A673 (cell line): ENCODE measurements around the gene LMBR1.

Experiments
- CTCF ChIP-seq: fragments of 300-800, 200-600 bp; sonication (generic); conservative IDR thresholded peaks from 2 replicates; pipeline ENCODE4 v1.5.1; 2017; ENCODE audit warnings: low read depth, mild to moderate bottlenecking, antibody characterized with exemption, low read length, moderate library complexity, mixed read lengths
- EZH2 ChIP-seq: fragments of 200-600 bp; sonication (generic); IDR thresholded peaks from 2 replicates; pipeline ENCODE4 v1.6.1; 2017; ENCODE audit warnings: borderline replicate concordance, low read depth, mild to moderate bottlenecking, mixed read lengths, antibody characterized with exemption, low read length; ENCODE audit not compliant: poor library complexity, severe bottlenecking

GRCh38 chr7:156656598-156656997, 236.4 kb downstream of the LMBR1 start:
- TF ChIP-seq CTCF = no peak
- no peak for TF ChIP-seq EZH2
